Measurements from ENCODE around the gene NCBP1. TPM values are rescaled to one million over a fixed set of nuclear protein-coding genes. Genes with fewer than 3 reads are reported as not detected.

NCBP1 gene
- total and polyA plus RNA-seq, 9 of the 15 experiments (the other 6 are each of a cell fraction or from before 2014, with no cell fraction given) = 29.4 to 69.7 (median 57.5) TPM

DNA sequence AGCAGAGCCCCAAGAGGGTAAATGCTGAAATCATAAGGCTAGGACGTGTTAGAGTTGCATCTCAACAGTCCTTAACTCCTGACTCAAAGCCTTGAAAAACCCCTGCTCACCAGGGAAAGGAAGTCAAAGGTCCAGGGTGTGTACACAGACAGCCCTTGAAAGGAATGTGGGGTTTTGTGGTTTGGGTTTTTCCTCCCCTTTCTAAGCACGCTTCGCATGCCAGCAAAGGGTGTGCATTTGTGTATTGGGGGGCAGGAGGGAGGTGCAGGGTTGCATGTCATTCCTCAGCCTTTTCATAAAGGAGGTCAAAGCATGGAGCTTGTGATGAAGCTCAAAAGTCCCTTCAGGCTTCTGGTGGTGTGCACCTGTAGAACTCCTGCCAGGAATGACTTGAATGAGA lies 80.8 kb downstream of the NCBP1 start:
- H4K20me1 ChIP-seq (replicated peaks; ENCODE audit: control insufficient read depth, insufficient read depth, low read length) = no peaks in the 10 kb centered on the region
- H3K9me3 ChIP-seq (replicated peaks; ENCODE audit: control insufficient read depth, insufficient read depth, low read depth, low read length) = no peaks in the 10 kb centered on the region
- TF ChIP-seq SNIP1 (IDR thresholded peaks at IDR 0.05; ENCODE audit: low read depth) (no peak), FOXA3 (CRISPR knock-in tag; conservative IDR thresholded peaks at IDR 0.05 in 1 of 2, IDR thresholded peaks at IDR 0.05 in 1 of 2) (0 out of 4 replicates have a peak, but pooled peaks of 1 of the 2 experiments have one; percentile 27), XRCC4 (IDR thresholded peaks at IDR 0.05; ENCODE audit: extremely low read depth, insufficient read depth, insufficient read length) (no peak), SUPT5H (IDR thresholded peaks at IDR 0.05) (no peak), ZEB2 (IDR thresholded peaks at IDR 0.05) (no peak), ZNF3 (CRISPR knock-in tag; IDR thresholded peaks at IDR 0.05) (no peak)
- FAIRE-seq (no peak), ATAC-seq (no peak), DNase-seq (ENCODE audit: extremely low read depth in 1 of 4, low spot score in 3 of 4) (no peak)
- no peaks in the 10 kb centered on the region for H3K36me3 ChIP-seq (ENCODE audit: control insufficient read depth, insufficient read depth, low read length)
- BruUV-seq (replicated peaks) = no TSS peak
- H3K27ac ChIP-seq (ENCODE audit: extremely low read depth, low read depth, low read length) = no peak overlapping the region
- H3K79me2 ChIP-seq (ENCODE audit: control insufficient read depth, insufficient read depth, low read length) = no peaks in the 10 kb centered on the region
- peaks cover 5 to 6% of the 10 kb centered on the region in 2 experiments; a peak in 4 of 5 replicates for H3K27me3 ChIP-seq (ENCODE audit: control insufficient read depth in 2 of 2, insufficient read depth in 2 of 2, low read length in 2 of 2)
- 0% methylated on average over 3 of the region's 3 CpGs for WGBS (ENCODE audit: insufficient coverage, low coverage, missing lambda C conversion rate)
- no peak overlapping the region for H2AFZ ChIP-seq (ENCODE audit: low read depth, low read length)
- H3K9me1 ChIP-seq (ENCODE audit: control insufficient read depth, insufficient read depth, low read length) = no peaks in the 10 kb centered on the region
- CTCF ChIA-PET (ENCODE audit: low intra/inter-chr PET ratio) = no interaction called here
- in situ Hi-C loops (cut with MboI) (no loop called here), intact Hi-C loops (cut with micrococcal nuclease) (loop anchor here (10.0 kb wide), 1 partner anchor 90 kb away; no protein-coding TSS in a partner anchor)
- no peak overlapping the region for H3K9ac ChIP-seq (ENCODE audit: insufficient read depth in 1 of 2, low read depth in 2 of 2, low read length in 2 of 2)
- H3K4me2 ChIP-seq (ENCODE audit: insufficient read depth, low read length) = no peak overlapping the region
- POLR2A ChIA-PET = interaction anchor here (0.6 to 1.8 kb wide), 2 partner anchors 9 to 476 kb away, joined by 3 to 6 read pairs; no protein-coding TSS in a partner anchor
- H3K4me1 ChIP-seq (replicated peaks in 1 of 2; ENCODE audit: control insufficient read depth in 2 of 2, insufficient read depth in 2 of 2, low read length in 2 of 2) = peaks cover 0 to 7% of the 10 kb centered on the region in 2 experiments; a peak in 3 of 5 replicates
- H3K4me3 ChIP-seq = no peak overlapping the region

DNA sequence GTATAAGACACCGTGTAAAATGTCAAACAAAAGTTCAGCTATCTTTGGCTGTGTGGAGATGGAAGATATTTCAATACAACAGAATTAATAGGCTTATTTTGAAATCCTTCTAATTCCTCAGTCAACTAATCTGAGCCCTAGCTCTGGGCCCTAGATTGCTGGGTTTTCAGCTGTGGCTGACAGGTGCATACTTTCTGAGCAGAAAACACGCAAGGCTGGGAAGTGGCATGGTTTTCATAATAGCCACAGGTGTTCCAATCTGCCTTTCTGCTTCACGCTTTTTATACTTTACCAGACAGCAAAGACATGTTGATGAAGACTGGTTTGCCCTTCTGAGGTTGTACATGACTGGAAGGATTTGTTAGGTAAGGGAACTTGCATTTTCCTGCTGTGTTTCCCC lies 84.2 kb downstream of the NCBP1 start:
- in situ Hi-C loops (cut with MboI) (no loop called here), intact Hi-C loops (cut with micrococcal nuclease) (loop anchor here (10.0 kb wide), 1 partner anchor 87 kb away; no protein-coding TSS in a partner anchor)
- FAIRE-seq = no peak
- no peaks in the 10 kb centered on the region for H3K36me3 ChIP-seq (ENCODE audit: control insufficient read depth, insufficient read depth, low read length)
- no peak overlapping the region for H2AFZ ChIP-seq (ENCODE audit: low read depth, low read length)
- DNase-seq (ENCODE audit: extremely low read depth in 1 of 4, low spot score in 3 of 4) = no peak
- H3K79me2 ChIP-seq (ENCODE audit: control insufficient read depth, insufficient read depth, low read length) = no peaks in the 10 kb centered on the region
- no peak overlapping the region for H3K4me2 ChIP-seq (ENCODE audit: insufficient read depth, low read length)
- H3K27ac ChIP-seq (ENCODE audit: extremely low read depth, low read depth, low read length) = no peak overlapping the region
- 0% methylated on average over 3 of the region's 3 CpGs for WGBS (ENCODE audit: insufficient coverage, low coverage, missing lambda C conversion rate)
- H3K27me3 ChIP-seq (ENCODE audit: control insufficient read depth in 2 of 2, insufficient read depth in 2 of 2, low read length in 2 of 2) = peaks cover 16 to 35% of the 10 kb centered on the region in 2 experiments
- H3K9ac ChIP-seq (ENCODE audit: insufficient read depth in 1 of 2, low read depth in 2 of 2, low read length in 2 of 2) = no peak overlapping the region
- H3K4me1 ChIP-seq (replicated peaks in 1 of 2; ENCODE audit: control insufficient read depth in 2 of 2, insufficient read depth in 2 of 2, low read length in 2 of 2) = no peaks in the 10 kb centered on the region
- no peaks in the 10 kb centered on the region for H3K9me1 ChIP-seq (ENCODE audit: control insufficient read depth, insufficient read depth, low read length)
- H3K9me3 ChIP-seq (replicated peaks; ENCODE audit: control insufficient read depth, insufficient read depth, low read depth, low read length) = 0 out of 2 replicates have a peak, but pooled peaks cover 1% of the 10 kb centered on the region
- ChIA-PET CTCF (ENCODE audit: low intra/inter-chr PET ratio) (no interaction called here), POLR2A (interaction anchor here (1.7 kb wide), 1 partner anchor 11 kb away, joined by 4 read pairs; no protein-coding TSS in a partner anchor)
- no peak for ATAC-seq
- BruUV-seq (replicated peaks) = no TSS peak
- H3K4me3 ChIP-seq = no peak overlapping the region
- no peaks in the 10 kb centered on the region for H4K20me1 ChIP-seq (replicated peaks; ENCODE audit: control insufficient read depth, insufficient read depth, low read length)
- TF ChIP-seq ZNF175 (CRISPR knock-in tag; IDR thresholded peaks at IDR 0.05; ENCODE audit: low read depth) (no peak), FOXK2 (conservative IDR thresholded peaks at IDR 0.05 in 1 of 2, IDR thresholded peaks at IDR 0.05 in 1 of 2; ENCODE audit: low read depth in 2 of 2) (no peak), TRIM24 (IDR thresholded peaks at IDR 0.05) (no peak), ZNF12 (CRISPR knock-in tag; IDR thresholded peaks at IDR 0.05) (no peak), ZC3H11A (IDR thresholded peaks at IDR 0.05; ENCODE audit: low read depth, low read length) (no peak)
- TF ChIP-seq, protein P1, sequence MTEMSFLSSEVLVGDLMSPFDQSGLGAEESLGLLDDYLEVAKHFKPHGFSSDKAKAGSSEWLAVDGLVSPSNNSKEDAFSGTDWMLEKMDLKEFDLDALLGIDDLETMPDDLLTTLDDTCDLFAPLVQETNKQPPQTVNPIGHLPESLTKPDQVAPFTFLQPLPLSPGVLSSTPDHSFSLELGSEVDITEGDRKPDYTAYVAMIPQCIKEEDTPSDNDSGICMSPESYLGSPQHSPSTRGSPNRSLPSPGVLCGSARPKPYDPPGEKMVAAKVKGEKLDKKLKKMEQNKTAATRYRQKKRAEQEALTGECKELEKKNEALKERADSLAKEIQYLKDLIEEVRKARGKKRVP (CRISPR knock-in tag; IDR thresholded peaks at IDR 0.05) = no peak
- TF ChIP-seq, protein P2, sequence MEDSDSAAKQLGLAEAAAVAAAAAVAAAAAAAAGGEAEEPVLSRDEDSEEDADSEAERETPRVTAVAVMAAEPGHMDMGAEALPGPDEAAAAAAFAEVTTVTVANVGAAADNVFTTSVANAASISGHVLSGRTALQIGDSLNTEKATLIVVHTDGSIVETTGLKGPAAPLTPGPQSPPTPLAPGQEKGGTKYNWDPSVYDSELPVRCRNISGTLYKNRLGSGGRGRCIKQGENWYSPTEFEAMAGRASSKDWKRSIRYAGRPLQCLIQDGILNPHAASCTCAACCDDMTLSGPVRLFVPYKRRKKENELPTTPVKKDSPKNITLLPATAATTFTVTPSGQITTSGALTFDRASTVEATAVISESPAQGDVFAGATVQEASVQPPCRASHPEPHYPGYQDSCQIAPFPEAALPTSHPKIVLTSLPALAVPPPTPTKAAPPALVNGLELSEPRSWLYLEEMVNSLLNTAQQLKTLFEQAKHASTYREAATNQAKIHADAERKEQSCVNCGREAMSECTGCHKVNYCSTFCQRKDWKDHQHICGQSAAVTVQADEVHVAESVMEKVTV (CRISPR knock-in tag; IDR thresholded peaks at IDR 0.05) = no peak
- TF ChIP-seq, protein P3, sequence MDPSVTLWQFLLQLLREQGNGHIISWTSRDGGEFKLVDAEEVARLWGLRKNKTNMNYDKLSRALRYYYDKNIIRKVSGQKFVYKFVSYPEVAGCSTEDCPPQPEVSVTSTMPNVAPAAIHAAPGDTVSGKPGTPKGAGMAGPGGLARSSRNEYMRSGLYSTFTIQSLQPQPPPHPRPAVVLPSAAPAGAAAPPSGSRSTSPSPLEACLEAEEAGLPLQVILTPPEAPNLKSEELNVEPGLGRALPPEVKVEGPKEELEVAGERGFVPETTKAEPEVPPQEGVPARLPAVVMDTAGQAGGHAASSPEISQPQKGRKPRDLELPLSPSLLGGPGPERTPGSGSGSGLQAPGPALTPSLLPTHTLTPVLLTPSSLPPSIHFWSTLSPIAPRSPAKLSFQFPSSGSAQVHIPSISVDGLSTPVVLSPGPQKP (CRISPR knock-in tag; IDR thresholded peaks at IDR 0.05) = no peak
